Neural cell (in vitro differentiated cells): Measurements from ENCODE around the gene MSANTD2. TPM values are rescaled to one million over a fixed set of nuclear protein-coding genes. Genes with fewer than 3 reads are reported as not detected.

Experiments used
- H2AFZ ChIP-seq: fragments of 200-600, 300-800 bp; sonication (generic), shearing (Covaris generic); 2 replicates; pipeline ENCODE4 v1.6.0; 2014; ENCODE audit warnings: low read depth, mild to moderate bottlenecking, antibody characterized with exemption, low read length, moderate library complexity
- H3F3A ChIP-seq: fragments of 200-600 bp; shearing (Covaris generic); 2 replicates; pipeline ENCODE4 v1.6.1; 2016; ENCODE audit warnings: mild to moderate bottlenecking, moderate library complexity, mixed read lengths, antibody characterized with exemption, low read length; ENCODE audit not compliant: insufficient read depth, poor library complexity, severe bottlenecking
- H3K27ac ChIP-seq: fragments of 200-600, 300-800 bp; sonication (generic), shearing (Covaris generic); 2 replicates; pipeline ENCODE4 v1.5.1; 2014; ENCODE audit warnings: mild to moderate bottlenecking, low read length, moderate library complexity
- H3K27me3 ChIP-seq: fragments of 300-800, 200-600 bp; sonication (generic), shearing (Covaris generic); 2 replicates; pipeline ENCODE4 v1.6.0; 2014; ENCODE audit warnings: mild to moderate bottlenecking, low read depth, low read length, moderate library complexity; ENCODE audit not compliant: insufficient read depth
- H3K36me3 ChIP-seq: fragments of 300-800, 200-600 bp; sonication (generic), shearing (Covaris generic); 2 replicates; pipeline ENCODE4 v1.5.1; 2014; ENCODE audit warnings: mild to moderate bottlenecking, antibody characterized with exemption, low read length, moderate library complexity; ENCODE audit not compliant: insufficient read depth
- H3K4me2 ChIP-seq: fragments of 300-800, 200-600 bp; sonication (generic), shearing (Covaris generic); 2 replicates; pipeline ENCODE4 v1.6.0; 2014; ENCODE audit warnings: mild to moderate bottlenecking, low read length
- H3K4me3 ChIP-seq: fragments of 300-800, 200-600 bp; sonication (generic), shearing (Covaris generic); 2 replicates; pipeline ENCODE4 v1.5.1; 2014; ENCODE audit warnings: mild to moderate bottlenecking, low read length, moderate library complexity
- H3K79me2 ChIP-seq: fragments of 200-600 bp; shearing (Covaris generic); replicated peaks from 2 replicates; pipeline ENCODE4 v1.6.0; 2014; ENCODE audit warnings: mild to moderate bottlenecking, low read length, moderate library complexity; ENCODE audit not compliant: insufficient read depth
- H3K9ac ChIP-seq: fragments of 300-800, 200-600 bp; sonication (generic), shearing (Covaris generic); 2 replicates; pipeline ENCODE4 v1.6.1; 2016; ENCODE audit warnings: mild to moderate bottlenecking, low read length, mixed read lengths
- H3K9me2 ChIP-seq: fragments of 200-600 bp; shearing (Covaris generic); 2 replicates; pipeline ENCODE4 v1.6.1; 2016; ENCODE audit warnings: mild to moderate bottlenecking, low read length, mixed read lengths; ENCODE audit not compliant: insufficient read depth
- H3K9me3 ChIP-seq: fragments of 200-600, 300-800 bp; sonication (generic), shearing (Covaris generic); 2 replicates; pipeline ENCODE4 v1.6.1; 2016; ENCODE audit warnings: mild to moderate bottlenecking, mixed run types, low read length, moderate library complexity, mixed read lengths
- H4K20me1 ChIP-seq: fragments of 200-600 bp; shearing (Covaris generic); 2 replicates; pipeline ENCODE4 v1.6.1; 2016; ENCODE audit warnings: mild to moderate bottlenecking, mixed run types; ENCODE audit not compliant: insufficient read depth
- CTCF ChIP-seq: fragments of 450-650 bp; IDR thresholded peaks from 2 replicates; pipeline ENCODE4 v1.5.1; 2014; ENCODE audit warnings: antibody characterized with exemption, mild to moderate bottlenecking, moderate library complexity; ENCODE audit not compliant: poor library complexity, severe bottlenecking
- EP300 ChIP-seq: fragments of 450-650 bp; conservative IDR thresholded peaks from 2 replicates; pipeline ENCODE4 v1.6.1; 2014; ENCODE audit warnings: antibody characterized with exemption, mild to moderate bottlenecking, moderate library complexity; ENCODE audit not compliant: poor library complexity, severe bottlenecking
- EZH2 ChIP-seq: fragments of 200-600, 300-800 bp; shearing (Covaris generic), sonication (generic); IDR thresholded peaks from 2 replicates; pipeline ENCODE4 v1.6.1; 2014; ENCODE audit warnings: antibody characterized with exemption, low read length, borderline replicate concordance, mild to moderate bottlenecking; ENCODE audit not compliant: insufficient read depth, poor library complexity, severe bottlenecking
- MXI1 ChIP-seq: fragments of 450-650 bp; conservative IDR thresholded peaks from 2 replicates; pipeline ENCODE4 v1.6.1; 2014; ENCODE audit warnings: antibody characterized with exemption, mild to moderate bottlenecking; ENCODE audit not compliant: poor library complexity, severe bottlenecking
- POLR2AphosphoS5 ChIP-seq: IDR thresholded peaks from 2 replicates; pipeline ENCODE4 v1.6.1; 2012
- RAD21 ChIP-seq: fragments of 450-650 bp; conservative IDR thresholded peaks from 2 replicates; pipeline ENCODE4 v1.6.1; 2014; ENCODE audit warnings: antibody characterized with exemption, mild to moderate bottlenecking, moderate library complexity
- REST ChIP-seq: IDR thresholded peaks from 2 replicates; pipeline ENCODE4 v1.6.1; 2012; ENCODE audit warnings: borderline replicate concordance
- SMC3 ChIP-seq: fragments of 450-650 bp; conservative IDR thresholded peaks from 2 replicates; pipeline ENCODE4 v1.6.1; 2014; ENCODE audit warnings: antibody characterized with exemption, mild to moderate bottlenecking, moderate library complexity; ENCODE audit not compliant: poor library complexity
- TAF1 ChIP-seq: IDR thresholded peaks from 2 replicates; pipeline ENCODE4 v1.6.1; 2012; ENCODE audit warnings: low read depth
- polyA plus RNA-seq: library from polyadenylated mRNA; depleted of rRNA; stranded (reverse); fragments of >200 nt; gene quantifications from 2 replicates; pipeline ENCODE4 v1.2.3, GENCODE V29; 2014

The MSANTD2 gene
- polyA plus RNA-seq, 1 donor from 2014 or later: 45.3 TPM

GRCh38 chr11:124791626-124792341 is 8.4 kb downstream of the MSANTD2 start:
- Histone ChIP-seq H3K4me3 (no peak overlapping the region), H2AFZ (no peak overlapping the region), H3K36me3 (no peaks in the 10 kb centered on the region), H4K20me1 (peaks cover 3% of the 10 kb centered on the region), H3K79me2 (peaks cover 92% of the 10 kb centered on the region), H3K9me2 (no peaks in the 10 kb centered on the region), H3K27me3 (no peaks in the 10 kb centered on the region), H3K4me2 (no peak overlapping the region), H3K9ac (no peak overlapping the region), H3K27ac (no peak overlapping the region), H3K9me3 (no peaks in the 10 kb centered on the region), H3F3A (no peaks in the 10 kb centered on the region)
- TF ChIP-seq TAF1 (no peak), CTCF (no peak), SMC3 (no peak), EP300 (no peak), POLR2AphosphoS5 (no peak), MXI1 (no peak), EZH2 (no peak), REST (no peak), RAD21 (no peak)

GRCh38 chr11:124788521-124788920 is 11.7 kb downstream of the MSANTD2 start:
- no peak overlapping the region for H3K9ac ChIP-seq
- TF ChIP-seq RAD21: no peak
- no peak for TF ChIP-seq REST
- TF ChIP-seq CTCF: no peak
- H3F3A ChIP-seq: no peaks in the 10 kb centered on the region
- H3K27me3 ChIP-seq: no peaks in the 10 kb centered on the region
- no peaks in the 10 kb centered on the region for H3K9me2 ChIP-seq
- H3K4me3 ChIP-seq: no peak overlapping the region
- no peak overlapping the region for H2AFZ ChIP-seq
- H3K4me2 ChIP-seq: no peak overlapping the region
- peaks cover 3% of the 10 kb centered on the region for H4K20me1 ChIP-seq
- no peaks in the 10 kb centered on the region for H3K9me3 ChIP-seq
- H3K36me3 ChIP-seq: no peaks in the 10 kb centered on the region
- H3K27ac ChIP-seq: no peak overlapping the region
- H3K79me2 ChIP-seq: peaks cover 67% of the 10 kb centered on the region
